Stimulated activated CD8-positive, alpha-beta memory T cell treated with anti-CD3 and anti-CD28 coated beads, Interleukin-15, amount 100 ng/mL, for 24 hours (primary cell): ENCODE data around the gene ATP4A.
"Not testable (repeated sequence)": the region's sequence is repeated elsewhere in the genome, so short reads cannot be mapped to it uniquely, and the experiment has no call there.

Experiments
- DNase-seq: peaks from one replicate; pipeline ENCODE4 v3.0.0-alpha.2; 2020; ENCODE audit warnings: low read depth

ATP4A gene

GRCh38 chr19:35563207-35563829 is at the start of gene ATP4A:
ATP4A (minus strand) TSS chr19:35563658; CDS start chr19:35563629, 29 bp downstream.
- no peak for DNase-seq

GRCh38 chr19:35612559-35613321 is 49.3 kb upstream of the ATP4A start, which contains the start of gene HAUS5:
HAUS5 (plus strand) TSS chr19:35612735; CDS start chr19:35612795, 60 bp downstream.
- peak; percentile 98 for DNase-seq

- DNase-seq = no peak
These were observed 48.7 kb upstream of the ATP4A start for GRCh38 chr19:35612224-35612558.

GRCh38 chr19:35609851-35610353 is 46.4 kb upstream of the ATP4A start:
- no peak for DNase-seq

GRCh38 chr19:35608251-35608650 is 44.8 kb upstream of the ATP4A start:
- DNase-seq = no peak

GRCh38 chr19:35607661-35608060 is 44.2 kb upstream of the ATP4A start:
- no peak for DNase-seq

- not testable (repeated sequence) for DNase-seq
These were observed 43.7 kb upstream of the ATP4A start for GRCh38 chr19:35607170-35607569.

GRCh38 chr19:35604436-35604835 is 41.0 kb upstream of the ATP4A start:
- not testable (repeated sequence) for DNase-seq

GRCh38 chr19:35601971-35602370 is 38.5 kb upstream of the ATP4A start:
- no peak for DNase-seq

- no peak for DNase-seq
These were observed 33.0 kb upstream of the ATP4A start for GRCh38 chr19:35596366-35596999.

GRCh38 chr19:35595928-35596327 is 32.5 kb upstream of the ATP4A start:
- DNase-seq = no peak

- DNase-seq = not testable (repeated sequence)
These were observed 31.6 kb upstream of the ATP4A start for GRCh38 chr19:35595026-35595425.

GRCh38 chr19:35592226-35592625 is 28.8 kb upstream of the ATP4A start:
- DNase-seq = no peak

- DNase-seq = no peak
These were observed 27.4 kb upstream of the ATP4A start for GRCh38 chr19:35590875-35591274.

GRCh38 chr19:35587321-35587720 is 23.9 kb upstream of the ATP4A start:
- DNase-seq = no peak

- DNase-seq = no peak
These were observed 22.4 kb upstream of the ATP4A start, which contains the start of gene PMIS2 for GRCh38 chr19:35585848-35586247. PMIS2 (plus strand) TSS chr19:35586173; CDS start chr19:35586260, 87 bp downstream.

- no peak for DNase-seq
These were observed 19.3 kb upstream of the ATP4A start for GRCh38 chr19:35582760-35583159.

GRCh38 chr19:35578707-35579106 is 15.2 kb upstream of the ATP4A start:
- DNase-seq = no peak

GRCh38 chr19:35577918-35578317 is 14.5 kb upstream of the ATP4A start:
- DNase-seq = no peak

- no peak for DNase-seq
These were observed 8.0 kb upstream of the ATP4A start for GRCh38 chr19:35571406-35571965.

GRCh38 chr19:35569281-35569781 is 5.9 kb upstream of the ATP4A start:
- no peak for DNase-seq

- no peak for DNase-seq
These were observed 3.3 kb upstream of the ATP4A start for GRCh38 chr19:35566738-35567137.
